ENCODE data around the gene DPM2.

- TF ChIP-seq CTCF (IDR thresholded peaks at IDR 0.05; ENCODE audit: borderline replicate concordance, extremely low read depth, low read length, poor library complexity, severe bottlenecking) (no peak), EZH2 (IDR thresholded peaks at IDR 0.05; ENCODE audit: borderline replicate concordance, low read depth, low read length, severe bottlenecking) (no peak)
Measured at GRCh38 chr9:127890053-127890452, 47.6 kb downstream of the DPM2 start.

Measured in DND-41 (cell line).